IMR-90 (cell line): Measurements from ENCODE around the gene PILRB. TPM values are rescaled to one million over a fixed set of nuclear protein-coding genes. Genes with fewer than 3 reads are reported as not detected.
A peak's percentile ranks its signal among the peaks of the same experiment; 100 is the strongest.
"Not testable (repeated sequence)": the region's sequence is repeated elsewhere in the genome, so short reads cannot be mapped to it uniquely, and the experiment has no call there.

Experiments used
- ATAC-seq: fragments of 200-7000 bp; cut with Tn5 transposase; 2 replicates; pipeline ENCODE4 v1.9.1; 2020; ENCODE audit warnings: low read depth, mild to moderate bottlenecking, moderate library complexity
- Bru-seq: library from RNA; stranded (reverse); fragments of 400-500 nt; gene quantifications from one replicate; lab custom pipeline; 2021; lab: Mats Ljungman, UMichigan
- BruChase-seq, 2 experiments: library from RNA; stranded (reverse); fragments of 400-500 nt; gene quantifications; one replicate each; lab custom pipeline; 2021; lab: Mats Ljungman, UMichigan
- BruUV-seq: library from RNA; stranded (reverse); fragments of 400-500 nt; replicated peaks from 2 replicates; lab custom pipeline; 2021; lab: Mats Ljungman, UMichigan
- CTCF ChIA-PET: fragments of 300-600 bp; formaldehyde crosslinking; extraction: SDS; loops from one replicate; lab custom pipeline; 2021; ENCODE audit warnings: antibody characterized with exemption; lab: Yijun Ruan, JAX
- POLR2A ChIA-PET: fragments of 300-600 bp; sonication (Branson Sonifier 250); formaldehyde crosslinking; loops from one replicate; lab custom pipeline; 2022; ENCODE audit warnings: antibody characterized with exemption; ENCODE audit not compliant: unreplicated experiment; lab: Charles Lee
- DNase-seq: peaks from one replicate; pipeline ENCODE4 v3.0.0; 2013
- H2AFZ ChIP-seq: replicated peaks from 2 replicates; pipeline ENCODE3; 2013; ENCODE audit warnings: low read length, mild to moderate bottlenecking; ENCODE audit not compliant: poor library complexity
- H2AK5ac ChIP-seq: 2 replicates; pipeline ENCODE4 v1.6.1; 2013; ENCODE audit warnings: low read depth, low read length, inconsistent platforms
- H2AK9ac ChIP-seq: replicated peaks from 2 replicates; pipeline ENCODE3; 2013; ENCODE audit warnings: mild to moderate bottlenecking, low read depth, low read length, moderate library complexity; ENCODE audit not compliant: poor library complexity
- H2BK120ac ChIP-seq: 2 replicates; pipeline ENCODE4 v1.6.1; 2013; ENCODE audit warnings: low read depth, low read length, inconsistent platforms
- H2BK15ac ChIP-seq: 3 replicates; pipeline ENCODE4 v1.6.1; 2013; ENCODE audit warnings: low read depth, low read length, inconsistent platforms
- H2BK20ac ChIP-seq: 2 replicates; pipeline ENCODE4 v1.6.1; 2013; ENCODE audit warnings: low read depth, mild to moderate bottlenecking, inconsistent platforms, low read length, moderate library complexity
- H2BK5ac ChIP-seq: 2 replicates; pipeline ENCODE4 v1.6.1; 2013; ENCODE audit warnings: mild to moderate bottlenecking, low read depth, low read length, inconsistent platforms; ENCODE audit not compliant: poor library complexity, severe bottlenecking
- H3K14ac ChIP-seq: replicated peaks from 2 replicates; pipeline ENCODE4 v1.6.1; 2013; ENCODE audit warnings: low read depth, low read length, inconsistent platforms
- H3K18ac ChIP-seq: 2 replicates; pipeline ENCODE4 v1.6.1; 2013; ENCODE audit warnings: low read depth, low read length, control low read depth
- H3K23ac ChIP-seq: 2 replicates; pipeline ENCODE4 v1.6.1; 2013; ENCODE audit warnings: low read depth, low read length, inconsistent platforms
- H3K27ac ChIP-seq: 2 replicates; pipeline ENCODE4 v1.5.1; 2013; ENCODE audit warnings: mild to moderate bottlenecking, control low read depth, low read length; ENCODE audit not compliant: insufficient read depth
- H3K27me3 ChIP-seq: 2 replicates; pipeline ENCODE4 v1.6.1; 2013; ENCODE audit warnings: low read length; ENCODE audit not compliant: control insufficient read depth, insufficient read depth
- H3K36me3 ChIP-seq: 2 replicates; pipeline ENCODE4 v1.6.1; 2013; ENCODE audit warnings: low read length, mixed read lengths; ENCODE audit not compliant: control insufficient read depth, insufficient read depth
- H3K4ac ChIP-seq: 2 replicates; pipeline ENCODE4 v1.6.1; 2013; ENCODE audit warnings: low read depth, low read length, inconsistent platforms
- H3K4me1 ChIP-seq: 2 replicates; pipeline ENCODE4 v1.6.1; 2013; ENCODE audit warnings: low read length, mixed read lengths; ENCODE audit not compliant: control insufficient read depth, insufficient read depth
- H3K4me2 ChIP-seq: 2 replicates; pipeline ENCODE4 v1.6.1; 2013; ENCODE audit warnings: low read depth, mild to moderate bottlenecking, control low read depth, low read length, moderate library complexity
- H3K4me3 ChIP-seq: 2 replicates; pipeline ENCODE4 v1.5.1; 2013; ENCODE audit warnings: low read depth, mild to moderate bottlenecking, control low read depth, low read length, moderate library complexity; ENCODE audit not compliant: insufficient read depth
- H3K56ac ChIP-seq: 2 replicates; pipeline ENCODE4 v1.6.1; 2013; ENCODE audit warnings: low read length, inconsistent platforms; ENCODE audit not compliant: insufficient read depth; ENCODE audit errors: extremely low read depth
- H3K79me1 ChIP-seq, 2 experiments: 2 replicates each; pipeline ENCODE4 v1.6.1; 2013; ENCODE audit warnings: low read length in 2 of 2, inconsistent platforms in 1 of 2, low read depth in 1 of 2
- H3K9ac ChIP-seq: 2 replicates; pipeline ENCODE4 v1.6.1; 2013; ENCODE audit warnings: low read depth, low read length, control low read depth
- H3K9me1 ChIP-seq: 2 replicates; pipeline ENCODE4 v1.6.1; 2013; ENCODE audit warnings: low read length, inconsistent platforms; ENCODE audit not compliant: insufficient read depth
- H3K9me3 ChIP-seq: 2 replicates; pipeline ENCODE4 v1.6.1; 2013; ENCODE audit warnings: low read length; ENCODE audit not compliant: control insufficient read depth, insufficient read depth
- H4K20me1 ChIP-seq: 2 replicates; pipeline ENCODE4 v1.6.1; 2013; ENCODE audit warnings: low read length, inconsistent platforms; ENCODE audit not compliant: insufficient read depth
- H4K5ac ChIP-seq: 2 replicates; pipeline ENCODE4 v1.6.1; 2013; ENCODE audit warnings: mild to moderate bottlenecking, low read depth, low read length, control low read depth
- H4K8ac ChIP-seq, 2 experiments: 2 replicates each; pipeline ENCODE4 v1.6.1; 2013; ENCODE audit warnings: low read depth in 2 of 2, low read length in 2 of 2, control low read depth in 1 of 2, inconsistent platforms in 1 of 2
- H4K91ac ChIP-seq: 2 replicates; pipeline ENCODE4 v1.6.1; 2013; ENCODE audit warnings: low read depth, low read length, inconsistent platforms; ENCODE audit not compliant: insufficient read depth
- BHLHE40 ChIP-seq: fragments of 150-350 bp; IDR thresholded peaks from 2 replicates; pipeline ENCODE4 v1.6.1; 2016; ENCODE audit warnings: mild to moderate bottlenecking, low read depth, low read length
- ELK1 ChIP-seq: fragments of 150-350 bp; IDR thresholded peaks from 2 replicates; pipeline ENCODE4 v1.6.1; 2016; ENCODE audit warnings: low read depth, mild to moderate bottlenecking, low read length, moderate library complexity, borderline replicate concordance
- MXI1 ChIP-seq: IDR thresholded peaks from 2 replicates; pipeline ENCODE4 v1.6.1; 2012; ENCODE audit warnings: low read depth, mild to moderate bottlenecking, low read length, moderate library complexity, borderline replicate concordance
- POLR2A ChIP-seq: IDR thresholded peaks from 2 replicates; pipeline ENCODE4 v1.6.1; 2012; ENCODE audit warnings: mild to moderate bottlenecking, low read depth, low read length
- WGBS, 2 experiments: methylation state at CpG; one replicate each; pipeline versions ENCODE4 v1.1.5 to v1.1.7; 2013; ENCODE audit warnings: missing lambda C conversion rate in 2 of 2; ENCODE audit not compliant: insufficient read length in 1 of 2; ENCODE audit errors: extremely low coverage in 2 of 2; 5-methylcytosine and 5-hydroxymethylcytosine counted together
- dilution Hi-C: fragments of 300-500 bp; cut with HindIII; formaldehyde crosslinking; loops from one replicate; pipeline ENCODE4 v1.14.3; 2018; ENCODE audit warnings: low sequenced_read_pairs; ENCODE audit not compliant: unreplicated experiment
- in situ Hi-C: fragments of 300-500 bp; cut with MboI; formaldehyde crosslinking; loops from 3 replicates; pipeline ENCODE4 v1.14.3; 2019; ENCODE audit warnings: low sequenced_read_pairs, inconsistent platforms, mixed read lengths
- intact Hi-C: fragments of 100-400 bp; cut with micrococcal nuclease; formaldehyde crosslinking; loops from 2 replicates; pipeline ENCODE4 v1.10.0; 2022
- long read RNA-seq: library from polyadenylated mRNA; unstranded; transcript quantifications from one replicate; pipeline ENCODE4 v2.0.0, GENCODE V29; 2021; ENCODE audit not compliant: unreplicated experiment
- polyA plus RNA-seq, 3 experiments: library from polyadenylated mRNA; depleted of rRNA; stranded (reverse); fragments of >200 nt; gene quantifications; 2 replicates each; pipeline ENCODE4 v1.2.3, GENCODE V29; 2012; ENCODE audit warnings: low replicate concordance in 1 of 3
- total RNA-seq: library from RNA; depleted of rRNA; stranded (reverse); fragments of >200 nt; gene quantifications from 2 replicates; pipeline ENCODE4 v1.2.3, GENCODE V29; 2012; rRNA removed

The PILRB gene
- total RNA-seq, result 3.3 and 3.4 TPM in 2 replicates
- polyA plus RNA-seq (2012; rRNA removed), result 22.1 and 22.2 TPM in 2 replicates
- 7.7 TPM in 2 replicates for polyA plus RNA-seq (2012; cell fraction: cytosol; rRNA removed)
- polyA plus RNA-seq (2012; cell fraction: nucleus; rRNA removed; ENCODE audit: low replicate concordance), result 142 and 264 TPM in 2 replicates
- percentile 88 among the genes with signal in this experiment for Bru-seq, nascent RNA
- percentile 92 among the genes with signal in this experiment for BruChase-seq, experiment 1, labeled RNA remaining after a 6-hour chase
- BruChase-seq, experiment 2, labeled RNA remaining after a 2-hour chase, result percentile 90 among the genes with signal in this experiment
- long read RNA-seq, partial matches to known transcripts, result 0 of 2 reads
- long read RNA-seq, other reads (novel, unspliced or antisense), result 2 of 2 reads

GRCh38 chr7:100358027-100358856 lies at the start of gene PILRB:
Gene PILRB (plus strand): TSS chr7:100358117. CDS start chr7:100358303, 186 bp downstream.
- POLR2A ChIA-PET, result no interaction called here
- no peak within 1 kb of the TSS for H2BK120ac ChIP-seq
- H3K9me1 ChIP-seq, result no peaks in the 10 kb centered on the region
- no peaks in the 10 kb centered on the region for H3K27me3 ChIP-seq
- ATAC-seq, result no peak
- no peaks in the 10 kb centered on the region for H4K20me1 ChIP-seq
- no peak within 1 kb of the TSS for H2BK20ac ChIP-seq
- H3K27ac ChIP-seq, result no peak within 1 kb of the TSS
- dilution Hi-C loops (no loop called here), in situ Hi-C loops (no loop called here), intact Hi-C loops (no loop called here)
- H2AFZ ChIP-seq, result no peak within 1 kb of the TSS
- H3K23ac ChIP-seq, result no peak within 1 kb of the TSS
- H3K4ac ChIP-seq, result no peak within 1 kb of the TSS
- no peak within 1 kb of the TSS for H4K91ac ChIP-seq
- no peak within 1 kb of the TSS for H3K9ac ChIP-seq
- no peak within 1 kb of the TSS for H4K8ac ChIP-seq
- H3K36me3 ChIP-seq, result peaks cover 74% of the 10 kb centered on the region
- no peak within 1 kb of the TSS for H4K5ac ChIP-seq
- H2AK5ac ChIP-seq, result no peak within 1 kb of the TSS
- TF ChIP-seq MXI1 (no peak), BHLHE40 (no peak), POLR2A (no peak), ELK1 (no peak)
- H2BK5ac ChIP-seq, result no peak within 1 kb of the TSS
- no peak for DNase-seq
- H2BK15ac ChIP-seq, result no peak within 1 kb of the TSS
- H3K9me3 ChIP-seq, result no peaks in the 10 kb centered on the region
- no peaks in the 10 kb centered on the region for H3K4me1 ChIP-seq
- no TSS peak for BruUV-seq
- H3K4me3 ChIP-seq, result no peak within 1 kb of the TSS
- WGBS, 2 experiments, result 91% methylated on average over 4 of the region's 11 CpGs; no CpG with 5 or more reads in 1 of the 2 experiments
- H3K79me1 ChIP-seq, result peaks cover 0 to 3% of the 10 kb centered on the region in 2 experiments; a peak in 1 of 4 replicates
- no peak within 1 kb of the TSS for H3K18ac ChIP-seq
- no peak within 1 kb of the TSS for H3K4me2 ChIP-seq
- CTCF ChIA-PET, result no interaction called here
- H2AK9ac ChIP-seq, result no peak within 1 kb of the TSS
- no peak within 1 kb of the TSS for H3K14ac ChIP-seq
- H3K56ac ChIP-seq, result no peak within 1 kb of the TSS

- H3K56ac ChIP-seq, H2BK5ac ChIP-seq, H3K14ac ChIP-seq, H3K27me3 ChIP-seq, H3K36me3 ChIP-seq, H4K5ac ChIP-seq, dilution Hi-C loops, H3K23ac ChIP-seq, H3K79me1 ChIP-seq, H3K4me1 ChIP-seq, H2AFZ ChIP-seq, H2BK15ac ChIP-seq, in situ Hi-C loops, BruUV-seq, ATAC-seq, H2BK20ac ChIP-seq, DNase-seq, H3K9me3 ChIP-seq, H3K27ac ChIP-seq, H3K9ac ChIP-seq, H3K4me3 ChIP-seq, H4K8ac ChIP-seq, POLR2A ChIA-PET, H2AK9ac ChIP-seq, H2BK120ac ChIP-seq, H3K9me1 ChIP-seq, H3K4me2 ChIP-seq, H3K4ac ChIP-seq, H3K18ac ChIP-seq, H4K91ac ChIP-seq, H4K20me1 ChIP-seq, intact Hi-C loops, H2AK5ac ChIP-seq: not testable (repeated sequence)
- CTCF ChIA-PET, result interaction anchor here (0.6 kb wide), 1 partner anchor 18 kb away, joined by 3 read pairs; no protein-coding TSS in a partner anchor
- WGBS, 2 experiments, result no CpG with 5 or more reads among the region's 5 CpGs
These were observed 39.6 kb upstream of the PILRB start for GRCh38 chr7:100318329-100318728.
